HG03342 (cell line): ENCODE data around the gene CSH2.

Experiments used
- ATAC-seq: cut with Tn5 transposase; IDR thresholded peaks from one replicate; pipeline ENCODE4 v1.9.1; 2021; ENCODE audit warnings: mild to moderate bottlenecking, moderate library complexity; ENCODE audit not compliant: unreplicated experiment

Gene CSH2

GRCh38 chr17:63837480-63837879 is 36.0 kb downstream of the CSH2 start:
- no peak for ATAC-seq

DNA sequence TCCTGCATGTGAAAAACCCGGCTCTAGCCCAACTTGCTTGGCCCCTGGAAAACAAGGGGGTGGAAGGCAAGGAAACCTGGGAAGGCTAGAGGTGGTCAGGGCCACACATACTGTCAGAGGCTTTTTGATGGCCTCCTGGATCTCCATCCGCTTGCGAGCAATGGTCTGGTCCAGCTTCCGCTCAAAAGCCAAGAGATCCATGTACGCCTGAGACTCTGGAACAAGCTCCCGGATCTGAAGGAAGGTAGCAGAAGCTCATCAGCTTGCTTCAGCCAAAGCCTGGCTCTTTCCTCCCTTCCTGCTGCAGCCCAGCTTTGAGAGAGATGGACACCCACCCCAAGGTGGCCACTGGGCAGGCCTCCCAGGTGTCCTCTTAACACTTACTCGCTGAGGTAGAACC is 36.7 kb downstream of the CSH2 start:
- no peak for ATAC-seq

DNA sequence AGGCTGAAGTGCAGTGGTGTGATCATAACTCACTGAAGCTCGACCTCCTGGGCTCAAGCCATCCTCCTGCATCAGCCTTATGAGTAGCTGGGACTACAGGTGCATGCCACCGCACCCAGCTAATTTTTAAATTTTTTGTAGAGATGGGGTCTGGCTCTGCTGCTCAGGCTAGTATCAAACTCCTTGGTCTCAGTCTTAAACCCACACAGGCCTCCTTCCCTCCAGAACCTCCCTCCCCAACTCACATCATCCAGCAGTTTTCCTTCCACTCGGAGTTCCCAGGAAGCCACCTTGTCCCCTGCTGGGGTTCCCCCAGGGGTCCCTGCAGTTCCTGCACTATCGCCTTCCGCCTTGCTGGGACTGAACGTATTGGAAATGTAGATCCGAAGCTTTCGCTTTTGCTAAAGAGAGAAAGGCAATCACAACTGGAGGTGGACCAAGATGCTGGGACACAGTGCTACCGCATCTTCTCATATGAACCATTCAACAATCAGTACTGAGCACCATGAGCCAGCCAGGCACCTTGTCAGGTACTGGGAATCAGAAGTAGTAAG is 38.2 kb downstream of the CSH2 start:
- ATAC-seq: no peak

GRCh38 chr17:63834431-63835166 is 38.9 kb downstream of the CSH2 start:
- ATAC-seq: peak; percentile 66

DNA sequence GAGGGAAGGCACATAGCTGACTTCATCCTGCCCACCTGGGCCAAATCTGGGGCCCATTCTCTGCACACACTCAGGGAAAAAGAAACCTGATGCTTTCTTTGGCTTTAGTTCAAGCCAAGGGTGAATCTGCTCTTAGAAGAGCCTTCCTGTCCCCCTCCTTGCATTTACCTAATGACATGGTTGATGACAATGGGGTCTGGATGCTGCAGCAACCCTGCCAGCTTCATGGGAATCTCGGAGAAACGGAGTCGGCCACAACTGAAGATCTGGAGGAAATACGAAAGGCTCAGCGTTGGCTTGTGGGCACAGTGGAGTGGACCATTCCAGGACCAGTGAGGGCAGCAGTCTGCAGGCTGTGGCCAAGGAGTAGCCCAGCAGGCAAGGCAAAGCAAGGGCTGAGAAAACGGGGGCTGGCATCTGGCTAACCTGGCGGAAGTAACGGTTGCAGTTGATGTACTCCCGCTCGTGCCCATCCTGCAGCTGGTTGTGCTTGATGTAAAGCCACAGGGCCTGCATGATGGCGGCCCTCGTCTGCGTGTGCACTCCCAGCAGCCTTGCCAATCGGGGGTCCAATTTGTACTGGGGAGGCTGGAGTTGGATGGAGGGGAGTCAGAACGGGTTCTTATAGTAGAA is 39.6 kb downstream of the CSH2 start:
- no peak for ATAC-seq

GRCh38 chr17:63833026-63833740 is 40.3 kb downstream of the CSH2 start:
- ATAC-seq: no peak

DNA sequence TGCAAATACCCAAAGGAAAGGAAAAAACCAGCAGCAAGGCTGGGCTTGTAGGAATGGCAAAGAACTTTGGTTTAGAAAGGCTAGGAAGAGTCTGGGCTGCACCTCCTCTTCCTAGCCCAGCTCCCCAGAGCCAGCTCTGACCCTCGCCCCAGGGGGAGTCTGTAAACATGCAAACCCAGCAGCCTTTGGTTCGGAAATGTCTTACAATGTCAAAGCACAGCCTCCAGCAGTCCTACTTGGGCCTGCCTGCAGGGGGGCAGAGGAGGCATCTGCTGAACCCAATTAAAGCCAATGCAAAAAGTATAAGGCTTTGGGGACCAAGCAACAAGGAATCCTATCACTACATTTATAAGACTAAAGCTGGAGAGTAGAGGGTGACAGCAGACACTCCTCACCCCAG is 41.0 kb downstream of the CSH2 start:
- ATAC-seq: no peak

GRCh38 chr17:63832014-63832413 is 41.5 kb downstream of the CSH2 start:
- no peak for ATAC-seq

- ATAC-seq: no peak
These were observed 42.0 kb downstream of the CSH2 start for GRCh38 chr17:63831505-63831904.

DNA sequence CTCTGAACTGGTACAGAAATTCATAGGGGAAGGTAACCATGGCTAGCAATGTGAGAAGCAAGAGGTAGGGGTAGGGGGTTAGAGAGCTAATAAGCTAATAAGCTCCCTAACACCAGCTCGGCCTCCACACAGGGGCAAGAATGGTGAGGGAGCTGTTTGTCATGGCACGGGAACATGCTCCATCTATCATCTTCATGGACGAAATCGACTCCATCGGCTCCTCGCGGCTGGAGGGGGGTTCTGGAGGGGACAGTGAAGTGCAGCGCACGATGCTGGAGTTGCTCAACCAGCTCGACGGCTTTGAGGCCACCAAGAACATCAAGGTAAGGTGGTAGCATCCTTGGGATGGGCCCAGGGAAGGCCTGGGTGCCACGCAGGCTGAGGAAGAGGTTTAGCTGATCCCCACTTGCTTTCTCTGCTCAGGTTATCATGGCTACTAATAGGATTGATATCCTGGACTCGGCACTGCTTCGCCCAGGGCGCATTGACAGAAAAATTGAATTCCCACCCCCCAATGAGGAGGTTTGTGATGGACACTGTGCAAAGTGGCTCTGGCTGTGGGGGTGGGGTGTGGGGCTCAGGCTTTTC is 42.5 kb downstream of the CSH2 start:
- ATAC-seq: no peak

DNA sequence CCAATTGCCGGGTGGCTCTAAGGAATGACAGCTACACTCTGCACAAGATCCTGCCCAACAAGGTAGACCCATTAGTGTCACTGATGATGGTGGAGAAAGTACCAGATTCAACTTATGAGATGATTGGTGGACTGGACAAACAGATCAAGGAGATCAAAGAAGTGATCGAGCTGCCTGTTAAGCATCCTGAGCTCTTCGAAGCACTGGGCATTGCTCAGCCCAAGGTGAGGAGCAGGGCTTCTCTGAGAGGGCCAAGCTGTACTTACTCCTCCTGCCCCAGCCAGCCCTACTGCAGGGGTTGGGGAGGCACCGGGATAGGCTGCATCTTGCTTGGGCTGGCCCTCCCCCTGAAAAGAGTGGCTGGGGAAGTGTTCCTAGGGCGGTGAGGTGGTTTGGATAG is 43.2 kb downstream of the CSH2 start:
- no peak for ATAC-seq

DNA sequence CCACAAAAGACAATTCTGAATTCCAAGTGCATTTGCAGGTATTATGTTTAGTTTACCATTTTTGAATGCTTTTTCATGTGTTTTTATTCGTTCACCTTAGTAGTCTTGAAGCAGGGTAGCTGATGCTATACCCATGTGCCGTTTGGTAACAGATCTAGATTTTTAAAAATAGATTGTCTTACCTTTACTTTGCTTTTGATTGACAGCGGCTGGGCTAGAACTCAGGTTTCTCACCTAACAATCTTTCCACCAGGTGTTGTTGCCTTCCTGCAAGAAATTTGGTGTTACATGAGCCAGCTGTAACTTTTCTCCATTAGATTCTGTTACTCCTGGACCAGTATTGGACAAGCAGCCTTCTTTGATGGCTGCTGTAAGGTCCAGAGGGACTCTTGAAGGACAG is 44.5 kb downstream of the CSH2 start:
- ATAC-seq: no peak

- no peak for ATAC-seq
These were observed 45.7 kb downstream of the CSH2 start for GRCh38 chr17:63827801-63828221.

DNA sequence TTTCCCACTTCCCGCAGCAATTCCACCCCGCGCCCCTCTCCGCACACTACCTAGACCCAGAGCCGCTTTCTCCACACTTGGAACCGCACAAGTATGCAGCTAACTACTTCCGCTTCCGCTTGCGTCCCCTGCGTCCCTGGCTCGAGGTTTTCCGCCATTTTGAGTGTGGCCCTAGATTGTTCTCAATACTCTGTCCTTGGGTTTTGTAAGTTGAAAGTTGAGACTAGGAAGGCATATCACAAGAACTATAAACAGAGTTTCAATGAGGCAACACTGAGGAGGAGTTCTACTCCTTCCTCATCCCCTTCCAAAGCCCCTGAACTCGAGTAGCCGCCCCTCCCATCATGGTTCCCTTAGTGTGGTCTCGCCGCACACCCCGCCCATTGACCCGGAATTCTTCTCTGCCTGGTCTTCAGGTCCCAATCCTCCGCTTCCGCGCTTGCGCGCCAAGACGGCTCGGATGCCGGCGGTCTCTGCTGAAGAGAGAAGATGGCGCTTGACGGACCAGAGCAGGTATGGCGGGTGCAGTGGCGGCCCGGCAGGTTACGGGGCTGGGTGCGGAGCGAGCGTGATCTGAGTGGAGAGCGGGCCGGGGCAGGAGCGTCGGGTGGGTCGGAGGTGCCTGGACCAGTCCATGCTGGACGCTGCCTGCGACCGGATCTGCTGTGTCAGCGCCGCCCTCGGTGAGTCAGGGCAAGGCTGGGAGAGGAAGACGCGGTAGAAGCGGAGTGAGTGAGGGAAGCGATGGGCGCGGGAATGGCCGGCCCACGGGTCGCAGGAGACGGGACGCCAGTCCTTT is 46.3 kb downstream of the CSH2 start, which contains the start of the genes FTSJ3 and PSMC5:
Gene FTSJ3 (minus strand): TSS at position 662 of the 799 bp plus-strand sequence. CDS start 761 bp downstream, outside the sequence.
Gene PSMC5 (plus strand): TSS at position 430 of the 799 bp plus-strand sequence. CDS start 60 bp downstream, at position 490.
- ATAC-seq: peak; percentile 89

DNA sequence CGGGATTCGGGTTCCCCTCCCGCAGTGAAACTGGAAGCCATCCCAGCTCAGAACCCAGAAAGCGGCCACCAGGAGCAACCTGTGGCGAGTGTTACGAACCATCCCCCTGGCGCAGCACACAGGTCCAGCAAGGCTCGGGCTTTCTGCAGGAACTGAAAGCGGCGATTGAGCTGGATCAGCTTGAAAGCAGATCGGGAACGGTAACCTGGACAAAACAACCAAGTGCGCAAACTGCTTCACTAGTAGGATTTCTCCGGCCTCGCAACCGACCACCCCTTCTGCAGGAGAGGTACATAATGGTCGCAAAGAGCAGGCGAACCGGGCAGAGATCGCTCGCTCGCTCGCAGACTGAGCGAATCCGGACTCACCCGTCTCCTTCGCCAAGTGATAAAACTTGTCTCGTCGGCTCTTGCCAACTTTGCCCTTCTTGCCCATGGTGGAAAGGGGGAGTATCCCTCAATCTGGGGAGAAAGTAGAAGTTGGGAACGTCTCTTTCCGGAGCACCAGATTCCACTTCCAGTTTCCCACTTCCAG is 46.9 kb downstream of the CSH2 start:
- ATAC-seq: no peak

GRCh38 chr17:63824362-63824761 is 49.1 kb downstream of the CSH2 start:
- ATAC-seq: no peak

GRCh38 chr17:63823659-63824331 is 49.7 kb downstream of the CSH2 start:
- ATAC-seq: no peak

DNA sequence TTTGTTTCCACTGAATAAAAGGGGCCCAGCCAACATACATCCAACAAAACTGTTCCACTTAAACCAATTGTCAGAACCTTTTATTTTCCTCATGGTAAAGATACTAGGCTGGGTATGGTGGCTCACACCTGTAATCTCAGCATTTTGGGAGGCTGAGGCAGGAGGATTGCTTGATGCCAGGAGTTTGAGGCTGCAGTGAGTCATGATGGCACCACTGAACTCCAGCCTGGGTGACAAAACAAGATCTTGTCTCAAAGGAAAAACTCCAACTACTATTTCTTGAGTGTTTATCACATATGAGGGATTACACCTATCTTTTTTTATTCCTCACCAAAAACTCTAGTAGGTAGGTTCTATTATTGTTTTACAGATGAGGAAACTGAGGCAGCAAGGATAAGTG is 50.9 kb downstream of the CSH2 start:
- no peak for ATAC-seq
